Liver (tissue), 9 donors: ENCODE results near the gene YTHDF2. TPM values are rescaled to one million over a fixed set of nuclear protein-coding genes. Genes with fewer than 3 reads are reported as not detected.

Experiments
- DNase-seq: peaks from one replicate; pipeline ENCODE4 v3.0.0-alpha.2; 2017; ENCODE audit warnings: low spot score
- H3K27ac ChIP-seq, 2 donors: one replicate each; pipeline ENCODE4 v1.7.0; 2013; ENCODE audit warnings: inconsistent platforms in 2 of 2, low read length in 2 of 2, control low read depth in 1 of 2, low read depth in 1 of 2, mild to moderate bottlenecking in 1 of 2
- H3K27me3 ChIP-seq, 4 donors: one replicate each; pipeline versions ENCODE4 v1.6.1 to v1.7.0; 2013; ENCODE audit warnings: low read length in 3 of 4, inconsistent platforms in 1 of 4, mild to moderate bottlenecking in 1 of 4, moderate library complexity in 1 of 4; ENCODE audit not compliant: control insufficient read depth in 4 of 4, insufficient read depth in 4 of 4
- H3K36me3 ChIP-seq, 4 donors: one replicate each; pipeline versions ENCODE4 v1.6.1 to v1.7.0; 2013; ENCODE audit warnings: low read length in 3 of 4, mild to moderate bottlenecking in 3 of 4, low read depth in 1 of 4, moderate library complexity in 1 of 4; ENCODE audit not compliant: control insufficient read depth in 4 of 4, insufficient read depth in 3 of 4
- H3K4me1 ChIP-seq, 4 donors: one replicate each; pipeline versions ENCODE4 v1.6.1 to v1.7.0; 2013; ENCODE audit warnings: low read length in 3 of 4, mild to moderate bottlenecking in 3 of 4, moderate library complexity in 1 of 4; ENCODE audit not compliant: control insufficient read depth in 4 of 4, insufficient read depth in 4 of 4
- H3K4me3 ChIP-seq, 3 donors: one replicate each; pipeline versions ENCODE4 v1.6.1 to v1.7.0; 2013; ENCODE audit warnings: low read length in 3 of 3, control low read depth in 1 of 3, low read depth in 1 of 3, mild to moderate bottlenecking in 1 of 3
- H3K9ac ChIP-seq, 2 donors: one replicate each; pipeline ENCODE4 v1.7.0; 2013; ENCODE audit warnings: low read length in 2 of 2, mild to moderate bottlenecking in 2 of 2, moderate library complexity in 2 of 2, control low read depth in 1 of 2, low read depth in 1 of 2
- H3K9me3 ChIP-seq, 4 donors: one replicate each; pipeline versions ENCODE4 v1.6.1 to v1.7.0; 2013; ENCODE audit warnings: low read length in 3 of 4; ENCODE audit not compliant: control insufficient read depth in 4 of 4
- CTCF ChIP-seq: fragments of 150-350 bp; IDR thresholded peaks from 2 replicates; pipeline ENCODE4 v1.5.1; 2017; ENCODE audit warnings: improper control_type of control experiment, low read depth, low read length; ENCODE audit not compliant: missing input control
- EGR1 ChIP-seq, 2 donors: IDR thresholded peaks; 2 replicates each; pipeline ENCODE4 v1.6.1; 2016 to 2018; ENCODE audit warnings: antibody characterized with exemption in 2 of 2, low read depth in 2 of 2
- FOXA1 ChIP-seq: IDR thresholded peaks from 2 replicates; pipeline ENCODE4 v1.6.1; 2016; ENCODE audit warnings: antibody characterized with exemption
- FOXA2 ChIP-seq: IDR thresholded peaks from 2 replicates; pipeline ENCODE4 v1.6.1; 2016; ENCODE audit warnings: antibody characterized with exemption
- GABPA ChIP-seq, 2 donors: IDR thresholded peaks in 1 of 2; conservative IDR thresholded peaks in 1 of 2; 2 replicates each; pipeline ENCODE4 v1.6.1; 2016; ENCODE audit warnings: antibody characterized with exemption in 2 of 2, mild to moderate bottlenecking in 1 of 2, moderate library complexity in 1 of 2
- HNF4A ChIP-seq, 2 donors: conservative IDR thresholded peaks; 2 replicates each; pipeline ENCODE4 v1.6.1; 2016; ENCODE audit warnings: antibody characterized with exemption in 2 of 2, mild to moderate bottlenecking in 2 of 2
- HNF4G ChIP-seq: IDR thresholded peaks from 2 replicates; pipeline ENCODE4 v1.6.1; 2016; ENCODE audit warnings: antibody characterized with exemption
- JUND ChIP-seq, 2 donors: IDR thresholded peaks; 2 replicates each; pipeline ENCODE4 v1.6.1; 2016; ENCODE audit warnings: antibody characterized with exemption in 2 of 2
- NR2F2 ChIP-seq: IDR thresholded peaks from 2 replicates; pipeline ENCODE4 v1.6.1; 2016; ENCODE audit warnings: antibody characterized with exemption
- RAD21 ChIP-seq, 2 donors: IDR thresholded peaks; 2 replicates each; pipeline ENCODE4 v1.6.1; 2016; ENCODE audit warnings: antibody characterized with exemption in 2 of 2, mild to moderate bottlenecking in 2 of 2
- REST ChIP-seq: IDR thresholded peaks from 2 replicates; pipeline ENCODE4 v1.6.1; 2016; ENCODE audit warnings: antibody characterized with exemption, mild to moderate bottlenecking
- RXRA ChIP-seq, 2 donors: IDR thresholded peaks; 2 replicates each; pipeline ENCODE4 v1.6.1; 2017 to 2018; ENCODE audit warnings: antibody characterized with exemption in 2 of 2, mild to moderate bottlenecking in 1 of 2
- SP1 ChIP-seq: IDR thresholded peaks from 2 replicates; pipeline ENCODE4 v1.6.1; 2018; ENCODE audit warnings: antibody characterized with exemption, mild to moderate bottlenecking
- TAF1 ChIP-seq: conservative IDR thresholded peaks from 2 replicates; pipeline ENCODE4 v1.6.1; 2016; ENCODE audit warnings: antibody characterized with exemption, mild to moderate bottlenecking
- YY1 ChIP-seq: IDR thresholded peaks from 2 replicates; pipeline ENCODE4 v1.6.1; 2016; ENCODE audit warnings: antibody characterized with exemption, mild to moderate bottlenecking
- WGBS: extraction: QIAGEN DNeasy Blood & Tissue Kit; methylation state at CpG from one replicate; pipeline ENCODE4 v1.1.7; 2013; 5-methylcytosine and 5-hydroxymethylcytosine counted together
- polyA plus RNA-seq, 2 donors: library from polyadenylated mRNA; stranded (reverse) in 1 of 2; unstranded in 1 of 2; fragments of 200-250 nt in 1 of 2; fragments of >200 nt in 1 of 2; fragmentation: Nextera tagmentation in 1 of 2; extraction: Ambion mirVana in 1 of 2; gene quantifications; one replicate each; pipeline versions ENCODE4 v1.2.1 to v1.2.3, GENCODE V29; 2013 to 2015
- total RNA-seq, 2 donors: library from RNA; depleted of rRNA; stranded (reverse); fragments of >200 nt; gene quantifications; one replicate each; pipeline ENCODE4 v1.2.3, GENCODE V29; 2014
- TF ChIP-seq, protein P1 (sequence below): IDR thresholded peaks from 2 replicates; pipeline ENCODE4 v1.6.1; 2016; ENCODE audit warnings: antibody characterized with exemption
- donor health status: healthy.
- donor health status: healthy.
- donor health status: healthy.
- donor health status: healthy.
- donor health status: healthy.

The YTHDF2 gene
- total and polyA plus RNA-seq, 4 donors: 21.1 to 37.9 (median 29.9) TPM

- no peak for DNase-seq
- H3K27me3 ChIP-seq: no peaks in the 10 kb centered on the region
- no peak overlapping the region for H3K27ac ChIP-seq
- WGBS: 92% methylated on average over 3 of the region's 3 CpGs
- H3K36me3 ChIP-seq: peaks cover 6 to 13% (median 10%) of the 10 kb centered on the region in 4 donors
- H3K9ac ChIP-seq: no peak overlapping the region
- no peaks in the 10 kb centered on the region for H3K9me3 ChIP-seq
- no peak for TF ChIP-seq YY1
- TF ChIP-seq RXRA (IDR thresholded peaks at IDR 0.05): no peak
- TF ChIP-seq CTCF: no peak
- TF ChIP-seq FOXA1: no peak
- TF ChIP-seq REST: no peak
- TF ChIP-seq NR2F2: no peak
- no peak for TF ChIP-seq GABPA (IDR thresholded peaks at IDR 0.05 in 1 of 2, conservative IDR thresholded peaks at IDR 0.05 in 1 of 2)
- no peak for TF ChIP-seq TAF1
- H3K4me1 ChIP-seq: peaks cover 0 to 8% (median 4%) of the 10 kb centered on the region in 4 donors
- H3K4me3 ChIP-seq: no peak overlapping the region
Measured at GRCh38 chr1:28773105-28773504, 36.4 kb downstream of the YTHDF2 start.

GRCh38 chr1:28775121-28775942 lies 38.6 kb downstream of the YTHDF2 start:
- Histone ChIP-seq H3K4me1 (peaks cover 0 to 8% (median 4%) of the 10 kb centered on the region in 4 donors), H3K9me3 (no peaks in the 10 kb centered on the region), H3K27ac (peak overlapping the region in 1 of 2 donors; percentile 0), H3K9ac (no peak overlapping the region), H3K27me3 (no peaks in the 10 kb centered on the region), H3K4me3 (peak overlapping the region; percentile 51 to 56 (median 53)), H3K36me3 (peaks cover 0 to 3% (median 1%) of the 10 kb centered on the region in 4 donors)
- WGBS: 14% methylated on average over 39 of the region's 39 CpGs
- peak; percentile 72 for DNase-seq
- TF ChIP-seq REST (no peak), JUND (IDR thresholded peaks at IDR 0.05) (no peak), SP1 (peak; percentile 20), CTCF (no peak), TAF1 (no peak), FOXA1 (no peak), YY1 (peak; percentile 48), GABPA (IDR thresholded peaks at IDR 0.05 in 1 of 2, conservative IDR thresholded peaks at IDR 0.05 in 1 of 2) (no peak), HNF4G (no peak), FOXA2 (no peak), NR2F2 (peak; percentile 26), RAD21 (IDR thresholded peaks at IDR 0.05) (peak in 1 of 2 donors; percentile 19), HNF4A (conservative IDR thresholded peaks at IDR 0.05) (peak; percentile 11 to 13), RXRA (IDR thresholded peaks at IDR 0.05) (no peak), EGR1 (IDR thresholded peaks at IDR 0.05; ENCODE audit: low read depth in 2 of 2) (no peak)
- TF ChIP-seq, protein P1, sequence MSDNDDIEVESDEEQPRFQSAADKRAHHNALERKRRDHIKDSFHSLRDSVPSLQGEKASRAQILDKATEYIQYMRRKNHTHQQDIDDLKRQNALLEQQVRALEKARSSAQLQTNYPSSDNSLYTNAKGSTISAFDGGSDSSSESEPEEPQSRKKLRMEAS: peak; percentile 39
